K562 (cell line): Measurements from ENCODE around the gene GRAMD2B. TPM values are rescaled to one million over a fixed set of nuclear protein-coding genes. Genes with fewer than 3 reads are reported as not detected.
A peak's percentile ranks its signal among the peaks of the same experiment; 100 is the strongest.

Source experiments
- ATAC-seq: fragments of 200-7000 bp; cut with Tn5 transposase; 3 replicates; pipeline ENCODE4 v1.9.1; 2020; ENCODE audit warnings: moderate library complexity
- BruUV-seq: library from RNA; stranded (reverse); fragments of 400-500 nt; replicated peaks from 2 replicates; lab custom pipeline; 2021; lab: Mats Ljungman, UMichigan
- CTCF ChIA-PET: fragments of 300-600 bp; formaldehyde crosslinking; extraction: SDS; loops from one replicate; lab custom pipeline; 2021; ENCODE audit warnings: low intra/inter-chr PET ratio; lab: Yijun Ruan, JAX
- POLR2A ChIA-PET: fragments of 300-600, 350-650 bp; sonication (Branson Sonifier 250); formaldehyde crosslinking; extraction: SDS; loops from one replicate; lab custom pipeline; 2021; ENCODE audit warnings: antibody characterized with exemption, inconsistent platforms; lab: Yijun Ruan, JAX
- DNase-seq, 4 experiments: peaks; one replicate each; pipeline versions ENCODE4 v3.0.0 to v3.0.0-alpha.2; 2011 to 2018; ENCODE audit warnings: low spot score in 3 of 4, mixed read lengths in 3 of 4; ENCODE audit errors: extremely low read depth in 1 of 4
- FAIRE-seq: peaks from 2 replicates; lab custom pipeline; 2011; peaks lifted over from hg19 to GRCh38; lab: Jason Lieb, UNC
- H2AFZ ChIP-seq: 2 replicates; pipeline ENCODE4 v1.6.0; 2011; ENCODE audit warnings: low read depth, low read length, control low read depth, inconsistent platforms
- H3K27ac ChIP-seq: fragments of 200-600 bp; 3 replicates; pipeline ENCODE4 v1.8.0; 2011; ENCODE audit warnings: low read depth, mild to moderate bottlenecking, control low read depth, inconsistent platforms, low read length, moderate library complexity, mixed read lengths; ENCODE audit errors: extremely low read depth
- H3K27me3 ChIP-seq, 2 experiments: fragments of 300-600 bp in 1 of 2; 2 replicates in 1 of 2; 3 replicates in 1 of 2; pipeline versions ENCODE4 v1.6.0 to v1.8.0; 2011; ENCODE audit warnings: inconsistent platforms in 2 of 2, low read length in 2 of 2, mild to moderate bottlenecking in 1 of 2, mixed read lengths in 1 of 2, moderate library complexity in 1 of 2; ENCODE audit not compliant: control insufficient read depth in 2 of 2, insufficient read depth in 2 of 2
- H3K36me3 ChIP-seq: fragments of 300-600 bp; 3 replicates; pipeline ENCODE4 v1.8.0; 2011; ENCODE audit warnings: mild to moderate bottlenecking, low read length, inconsistent platforms; ENCODE audit not compliant: control insufficient read depth, insufficient read depth
- H3K4me1 ChIP-seq, 2 experiments: fragments of 200-600 bp in 1 of 2; replicated peaks in 1 of 2; 2 replicates in 1 of 2; 3 replicates in 1 of 2; pipeline versions ENCODE4 v1.5.1 to v1.8.0; 2011; ENCODE audit warnings: inconsistent platforms in 2 of 2, low read length in 2 of 2, mild to moderate bottlenecking in 1 of 2, mixed read lengths in 1 of 2, moderate library complexity in 1 of 2; ENCODE audit not compliant: control insufficient read depth in 2 of 2, insufficient read depth in 2 of 2
- H3K4me2 ChIP-seq: 2 replicates; pipeline ENCODE4 v1.6.1; 2011; ENCODE audit warnings: low read length, control low read depth, inconsistent platforms, mixed read lengths; ENCODE audit not compliant: insufficient read depth
- H3K4me3 ChIP-seq: fragments of 200-600 bp; sonication (generic), shearing (Covaris generic); 2 replicates; pipeline ENCODE4 v1.5.1; 2016; ENCODE audit warnings: control low read depth, inconsistent platforms
- H3K79me2 ChIP-seq: fragments of 200-600 bp; 3 replicates; pipeline ENCODE4 v1.8.0; 2011; ENCODE audit warnings: low read length, inconsistent platforms; ENCODE audit not compliant: control insufficient read depth, insufficient read depth
- H3K9ac ChIP-seq, 2 experiments: 2 replicates each; pipeline versions ENCODE4 v1.6.0 to v1.6.1; 2011; ENCODE audit warnings: low read depth in 2 of 2, low read length in 2 of 2, control low read depth in 1 of 2, inconsistent platforms in 1 of 2, mild to moderate bottlenecking in 1 of 2, mixed read lengths in 1 of 2; ENCODE audit not compliant: insufficient read depth in 1 of 2
- H3K9me1 ChIP-seq: one replicate; pipeline ENCODE4 v1.6.0; 2011; ENCODE audit warnings: inconsistent platforms, mild to moderate bottlenecking, low read length, moderate library complexity; ENCODE audit not compliant: control insufficient read depth, insufficient read depth
- H3K9me3 ChIP-seq: replicated peaks from 2 replicates; pipeline ENCODE4 v1.5.1; 2011; ENCODE audit warnings: low read depth, low read length, inconsistent platforms; ENCODE audit not compliant: control insufficient read depth, insufficient read depth
- H4K20me1 ChIP-seq: replicated peaks from 2 replicates; pipeline ENCODE4 v1.6.1; 2011; ENCODE audit warnings: low read length, inconsistent platforms, mixed read lengths; ENCODE audit not compliant: control insufficient read depth, insufficient read depth
- DDX20 ChIP-seq: fragments of 450-650 bp; IDR thresholded peaks from 2 replicates; pipeline ENCODE4 v1.6.1; 2016; ENCODE audit warnings: missing genetic modification characterization, low read depth, mild to moderate bottlenecking, missing compliant biosample characterization, moderate library complexity
- HNRNPH1 ChIP-seq: fragments of 200-400 bp; formaldehyde crosslinking; optimal IDR thresholded peaks from 2 replicates; pipeline ENCODE3; 2017; ENCODE audit warnings: low read depth, mild to moderate bottlenecking, low read length, moderate library complexity
- MAFF ChIP-seq: IDR thresholded peaks from 2 replicates; pipeline ENCODE4 v1.6.1; 2012; ENCODE audit warnings: low read length, improper control_type of control experiment
- NFRKB ChIP-seq: fragments of 450-650 bp; IDR thresholded peaks from 2 replicates; pipeline ENCODE4 v1.6.1; 2016; ENCODE audit warnings: low read depth
- PTRF ChIP-seq: fragments of 450-650 bp; IDR thresholded peaks from 2 replicates; pipeline ENCODE4 v1.6.1; 2016; ENCODE audit warnings: mild to moderate bottlenecking, missing genetic modification characterization, missing compliant biosample characterization
- RBBP5 ChIP-seq: fragments of 200-600 bp; sonication (generic); IDR thresholded peaks from 2 replicates; pipeline ENCODE4 v1.6.1; 2012; ENCODE audit warnings: borderline replicate concordance, mild to moderate bottlenecking, low read length, control low read depth, inconsistent platforms; ENCODE audit not compliant: insufficient read depth, poor library complexity, severe bottlenecking
- RBM14 ChIP-seq: fragments of 200-400 bp; formaldehyde crosslinking; IDR thresholded peaks from 2 replicates; pipeline ENCODE4 v1.6.1; 2018; ENCODE audit warnings: low read depth, mild to moderate bottlenecking, low read length, moderate library complexity, borderline replicate concordance; ENCODE audit not compliant: insufficient read depth
- SOX6 ChIP-seq: fragments of 450-650 bp; IDR thresholded peaks from 2 replicates; pipeline ENCODE4 v1.6.1; 2014; ENCODE audit warnings: mild to moderate bottlenecking
- STAT5A ChIP-seq: IDR thresholded peaks from 2 replicates; pipeline ENCODE4 v1.6.1; 2012; ENCODE audit warnings: low read length, inconsistent platforms, borderline replicate concordance
- ZNF282 ChIP-seq: sonication (generic); formaldehyde crosslinking; IDR thresholded peaks from 2 replicates; pipeline ENCODE4 v1.8.1; 2023; ENCODE audit warnings: missing genetic modification reagents
- ZNF347 ChIP-seq: fragments of 450-650 bp; formaldehyde crosslinking; IDR thresholded peaks from 2 replicates; pipeline ENCODE4 v1.4.0; 2020; ENCODE audit warnings: low read depth, mild to moderate bottlenecking, moderate library complexity
- ZNF589 ChIP-seq: fragments of 200-800 bp; sonication (Bioruptor generic); IDR thresholded peaks from 2 replicates; pipeline ENCODE4 v1.6.1; 2016; ENCODE audit warnings: low read depth, missing genetic modification characterization, missing compliant biosample characterization
- ZSCAN29 ChIP-seq: fragments of 450-650 bp; IDR thresholded peaks from 2 replicates; pipeline ENCODE4 v1.6.1; 2017
- WGBS: fragments of 100-300 bp; shearing (Covaris generic); methylation state at CpG from one replicate; pipeline ENCODE4 v1.1.6; 2016; ENCODE audit warnings: low coverage, mixed read lengths; ENCODE audit not compliant: insufficient coverage; ENCODE audit errors: missing lambda C conversion rate; 5-methylcytosine and 5-hydroxymethylcytosine counted together
- in situ Hi-C: fragments of 300-500 bp; cut with MboI; formaldehyde crosslinking; loops from 4 replicates; pipeline ENCODE4 v1.15.0; 2018; ENCODE audit warnings: inconsistent platforms, mixed read lengths
- intact Hi-C: fragments of 100-400 bp; cut with micrococcal nuclease; formaldehyde crosslinking; loops from 2 replicates; pipeline ENCODE4 v1.14.2; 2022
- polyA plus RNA-seq, 8 experiments: library from polyadenylated mRNA; depleted of rRNA in 4 of 8; stranded (reverse) in 5 of 8; unstranded in 3 of 8; fragments of >200 nt; fragmentation: Nextera tagmentation in 2 of 8; fragmentation: Illumina TruSeq in 1 of 8; extraction: Ambion mirVana in 2 of 8; extraction: Trizol in 1 of 8; gene quantifications; 2 replicates each; pipeline versions ENCODE4 v1.2.1 to v1.2.3, GENCODE V29; 2011 to 2014; ENCODE audit warnings: inconsistent platforms in 1 of 8, missing spikeins in 1 of 8
- total RNA-seq, 7 experiments: library from RNA; depleted of rRNA in 6 of 7; stranded (reverse); fragments of >200 nt in 6 of 7; fragmentation: Illumina TruSeq in 2 of 7; extraction: Trizol in 2 of 7; gene quantifications; 2 replicates each; pipeline versions ENCODE4 v1.2.1 to v1.2.3, GENCODE V29; 2011 to 2021; ENCODE audit warnings: low replicate concordance in 1 of 7
- TF ChIP-seq, protein P1 (sequence below): sonication (generic); IDR thresholded peaks from 2 replicates; pipeline ENCODE4 v1.6.1; 2016
- TF ChIP-seq, protein P2 (sequence below): sonication (generic); formaldehyde crosslinking; IDR thresholded peaks from 2 replicates; pipeline ENCODE4 v1.8.0; 2022; ENCODE audit warnings: mild to moderate bottlenecking, missing genetic modification reagents
- TF ChIP-seq, protein P3 (sequence below): fragments of 150-350 bp; IDR thresholded peaks from 2 replicates; pipeline ENCODE4 v1.6.1; 2014; ENCODE audit warnings: low read depth, mild to moderate bottlenecking, low read length, borderline replicate concordance
- TF ChIP-seq, protein P4 (sequence below): fragments of 450-650 bp; formaldehyde crosslinking; IDR thresholded peaks from 2 replicates; pipeline ENCODE4 v1.4.0; 2022; ENCODE audit warnings: missing genetic modification characterization

Gene GRAMD2B
- total and polyA plus RNA-seq, 9 of the 15 experiments (the other 6 are each of a cell fraction or from before 2014, with no cell fraction given) = 0.32 to 4.2 (median 1.4) TPM

DNA sequence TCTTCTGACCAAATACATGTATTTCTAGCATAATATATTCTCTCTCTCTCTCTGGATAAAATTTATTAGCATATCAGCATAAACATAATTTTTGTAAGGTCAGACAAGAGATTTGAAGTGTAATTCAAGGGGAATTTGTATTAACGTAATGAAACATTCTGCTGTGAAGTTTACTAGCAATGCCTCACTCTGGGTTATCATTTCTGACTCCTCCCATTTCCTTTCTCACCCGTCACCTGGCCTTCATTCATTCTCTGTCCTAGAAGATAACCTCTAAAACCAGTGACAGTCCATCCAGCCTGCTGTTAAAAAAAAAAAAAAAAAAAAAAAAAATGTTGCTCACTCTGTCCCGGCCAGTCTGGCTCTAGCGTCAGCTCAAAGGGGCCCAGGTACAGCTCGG lies 27.1 kb downstream of the GRAMD2B start:
- Histone ChIP-seq H3K4me3 (peak overlapping the region; percentile 7; the same call in 1 of the 2 replicates), H3K79me2 (no peaks in the 10 kb centered on the region), H3K4me2 (peak overlapping the region; percentile 58), H3K27me3 (no peaks in the 10 kb centered on the region; a peak in 1 of 5 replicates), H3K4me1 (peaks cover 7 to 20% of the 10 kb centered on the region in 2 experiments; a peak in 4 of 5 replicates), H3K9me3 (no peaks in the 10 kb centered on the region), H4K20me1 (no peaks in the 10 kb centered on the region), H3K36me3 (no peaks in the 10 kb centered on the region), H2AFZ (peak overlapping the region; percentile 89), H3K9ac (peak overlapping the region in 1 of 2 experiments; percentile 56; a peak in 2 of 4 replicates), H3K27ac (peak overlapping the region; percentile 76; the same call in 2 of the 3 replicates), H3K9me1 (no peaks in the 10 kb centered on the region)
- ATAC-seq = peak; percentile 84
- POLR2A ChIA-PET = interaction anchor here (1.0 to 1.1 kb wide), 2 partner anchors 10 to 12 kb away, joined by 3 read pairs; no protein-coding TSS in a partner anchor
- 5% methylated on average over 5 of the region's 5 CpGs for WGBS
- BruUV-seq = no TSS peak
- FAIRE-seq = no peak
- CTCF ChIA-PET = no interaction called here
- in situ Hi-C loops = no loop called here
- intact Hi-C loops = no loop called here
- DNase-seq = peak; percentile 24 to 68 (median 40)
- TF ChIP-seq DDX20 (tag) (no peak), RBM14 (no peak), SOX6 (no peak), ZSCAN29 (no peak), ZNF347 (CRISPR knock-in tag) (no peak), NFRKB (peak; percentile 34; the same call in 1 of the 2 replicates), HNRNPH1 (no peak), MAFF (no peak), RBBP5 (no peak), PTRF (no peak), STAT5A (no peak), ZNF589 (CRISPR knock-in tag) (no peak), ZNF282 (no peak)
- TF ChIP-seq, protein P1, sequence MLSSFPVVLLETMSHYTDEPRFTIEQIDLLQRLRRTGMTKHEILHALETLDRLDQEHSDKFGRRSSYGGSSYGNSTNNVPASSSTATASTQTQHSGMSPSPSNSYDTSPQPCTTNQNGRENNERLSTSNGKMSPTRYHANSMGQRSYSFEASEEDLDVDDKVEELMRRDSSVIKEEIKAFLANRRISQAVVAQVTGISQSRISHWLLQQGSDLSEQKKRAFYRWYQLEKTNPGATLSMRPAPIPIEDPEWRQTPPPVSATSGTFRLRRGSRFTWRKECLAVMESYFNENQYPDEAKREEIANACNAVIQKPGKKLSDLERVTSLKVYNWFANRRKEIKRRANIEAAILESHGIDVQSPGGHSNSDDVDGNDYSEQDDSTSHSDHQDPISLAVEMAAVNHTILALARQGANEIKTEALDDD = no peak
- TF ChIP-seq, protein P2, sequence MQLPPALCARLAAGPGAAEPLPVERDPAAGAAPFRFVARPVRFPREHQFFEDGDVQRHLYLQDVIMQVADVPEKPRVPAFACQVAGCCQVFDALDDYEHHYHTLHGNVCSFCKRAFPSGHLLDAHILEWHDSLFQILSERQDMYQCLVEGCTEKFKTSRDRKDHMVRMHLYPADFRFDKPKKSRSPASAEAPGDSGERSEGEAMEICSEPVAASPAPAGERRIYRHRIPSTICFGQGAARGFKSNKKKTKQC = no peak
- TF ChIP-seq, protein P3, sequence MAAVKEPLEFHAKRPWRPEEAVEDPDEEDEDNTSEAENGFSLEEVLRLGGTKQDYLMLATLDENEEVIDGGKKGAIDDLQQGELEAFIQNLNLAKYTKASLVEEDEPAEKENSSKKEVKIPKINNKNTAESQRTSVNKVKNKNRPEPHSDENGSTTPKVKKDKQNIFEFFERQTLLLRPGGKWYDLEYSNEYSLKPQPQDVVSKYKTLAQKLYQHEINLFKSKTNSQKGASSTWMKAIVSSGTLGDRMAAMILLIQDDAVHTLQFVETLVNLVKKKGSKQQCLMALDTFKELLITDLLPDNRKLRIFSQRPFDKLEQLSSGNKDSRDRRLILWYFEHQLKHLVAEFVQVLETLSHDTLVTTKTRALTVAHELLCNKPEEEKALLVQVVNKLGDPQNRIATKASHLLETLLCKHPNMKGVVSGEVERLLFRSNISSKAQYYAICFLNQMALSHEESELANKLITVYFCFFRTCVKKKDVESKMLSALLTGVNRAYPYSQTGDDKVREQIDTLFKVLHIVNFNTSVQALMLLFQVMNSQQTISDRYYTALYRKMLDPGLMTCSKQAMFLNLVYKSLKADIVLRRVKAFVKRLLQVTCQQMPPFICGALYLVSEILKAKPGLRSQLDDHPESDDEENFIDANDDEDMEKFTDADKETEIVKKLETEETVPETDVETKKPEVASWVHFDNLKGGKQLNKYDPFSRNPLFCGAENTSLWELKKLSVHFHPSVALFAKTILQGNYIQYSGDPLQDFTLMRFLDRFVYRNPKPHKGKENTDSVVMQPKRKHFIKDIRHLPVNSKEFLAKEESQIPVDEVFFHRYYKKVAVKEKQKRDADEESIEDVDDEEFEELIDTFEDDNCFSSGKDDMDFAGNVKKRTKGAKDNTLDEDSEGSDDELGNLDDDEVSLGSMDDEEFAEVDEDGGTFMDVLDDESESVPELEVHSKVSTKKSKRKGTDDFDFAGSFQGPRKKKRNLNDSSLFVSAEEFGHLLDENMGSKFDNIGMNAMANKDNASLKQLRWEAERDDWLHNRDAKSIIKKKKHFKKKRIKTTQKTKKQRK = no peak
- TF ChIP-seq, protein P4, sequence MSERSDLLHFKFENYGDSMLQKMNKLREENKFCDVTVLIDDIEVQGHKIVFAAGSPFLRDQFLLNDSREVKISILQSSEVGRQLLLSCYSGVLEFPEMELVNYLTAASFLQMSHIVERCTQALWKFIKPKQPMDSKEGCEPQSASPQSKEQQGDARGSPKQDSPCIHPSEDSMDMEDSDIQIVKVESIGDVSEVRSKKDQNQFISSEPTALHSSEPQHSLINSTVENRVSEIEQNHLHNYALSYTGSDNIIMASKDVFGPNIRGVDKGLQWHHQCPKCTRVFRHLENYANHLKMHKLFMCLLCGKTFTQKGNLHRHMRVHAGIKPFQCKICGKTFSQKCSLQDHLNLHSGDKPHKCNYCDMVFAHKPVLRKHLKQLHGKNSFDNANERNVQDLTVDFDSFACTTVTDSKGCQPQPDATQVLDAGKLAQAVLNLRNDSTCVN (CRISPR knock-in tag) = no peak
